GM12878 (cell line): ENCODE measurements around the gene GNAO1. TPM values are rescaled to one million over a fixed set of nuclear protein-coding genes. Genes with fewer than 3 reads are reported as not detected.

Experiments used
- BHLHE40 ChIP-seq, 2 experiments: fragments of 450-650 bp in 1 of 2; IDR thresholded peaks; 2 replicates each; pipeline ENCODE4 v1.6.1; 2011 to 2017; ENCODE audit warnings: low read depth in 2 of 2, borderline replicate concordance in 1 of 2, improper control_type of control experiment in 1 of 2, low read length in 1 of 2, mild to moderate bottlenecking in 1 of 2
- CEBPZ ChIP-seq: fragments of 150-350 bp; IDR thresholded peaks from 2 replicates; pipeline ENCODE4 v1.6.1; 2016; ENCODE audit warnings: low read depth, low read length
- MAX ChIP-seq: IDR thresholded peaks from 2 replicates; pipeline ENCODE4 v1.6.1; 2012; ENCODE audit warnings: low read depth, low read length, improper control_type of control experiment
- PAX8 ChIP-seq: fragments of 450-650 bp; IDR thresholded peaks from 2 replicates; pipeline ENCODE4 v1.6.1; 2017; ENCODE audit warnings: mild to moderate bottlenecking, moderate library complexity
- SKIL ChIP-seq: fragments of 450-650 bp; IDR thresholded peaks from 2 replicates; pipeline ENCODE4 v1.6.1; 2017; ENCODE audit warnings: mild to moderate bottlenecking, low read depth, inconsistent platforms; ENCODE audit not compliant: poor library complexity, severe bottlenecking
- SUPT20H ChIP-seq: IDR thresholded peaks from 2 replicates; pipeline ENCODE4 v1.6.1; 2011; ENCODE audit warnings: low read depth, mild to moderate bottlenecking, low read length, moderate library complexity, borderline replicate concordance; ENCODE audit not compliant: control insufficient read depth
- polyA plus RNA-seq, 11 experiments: library from polyadenylated mRNA; depleted of rRNA in 4 of 11; unstranded in 6 of 11; stranded (reverse) in 5 of 11; fragments of >200 nt; fragmentation: Nextera tagmentation in 4 of 11; fragmentation: Illumina TruSeq in 1 of 11; extraction: Ambion mirVana in 4 of 11; extraction: Trizol in 1 of 11; gene quantifications; 1 replicate in 1 of 11; 2 replicates in 10 of 11; pipeline versions ENCODE4 v1.2.1 to v1.2.3, GENCODE V29; 2011 to 2016; ENCODE audit warnings: inconsistent platforms in 2 of 11, missing spikeins in 2 of 11, low read depth in 1 of 11
- total RNA-seq, 4 experiments: library from RNA; depleted of rRNA in 3 of 4; stranded (reverse); fragments of >200 nt in 3 of 4; fragmentation: Illumina TruSeq in 1 of 4; extraction: Trizol in 1 of 4; gene quantifications; 2 replicates each; pipeline versions ENCODE4 v1.2.1 to v1.2.3, GENCODE V29; 2013 to 2021

GNAO1 gene
- total and polyA plus RNA-seq, 10 of the 15 experiments (the other 5 are each of a cell fraction or from before 2014, with no cell fraction given) = 0.05 to 0.28 (median 0.14) TPM; not detected in 6

GRCh38 chr16:56266641-56267607 is 75.6 kb downstream of the GNAO1 start (continued):
- TF ChIP-seq SKIL (no peak), MAX (no peak), BHLHE40 (IDR thresholded peaks at IDR 0.05; ENCODE audit: borderline replicate concordance in 1 of 2, low read depth in 2 of 2, low read length in 1 of 2) (no peak), CEBPZ (no peak), SUPT20H (no peak), PAX8 (no peak)
